Measurements from ENCODE around the gene TIMM8B. TPM values are rescaled to one million over a fixed set of nuclear protein-coding genes. Genes with fewer than 3 reads are reported as not detected.

The TIMM8B gene
- total RNA-seq, 2 experiments from 2014 or later = 52.9 to 54.1 TPM

DNA sequence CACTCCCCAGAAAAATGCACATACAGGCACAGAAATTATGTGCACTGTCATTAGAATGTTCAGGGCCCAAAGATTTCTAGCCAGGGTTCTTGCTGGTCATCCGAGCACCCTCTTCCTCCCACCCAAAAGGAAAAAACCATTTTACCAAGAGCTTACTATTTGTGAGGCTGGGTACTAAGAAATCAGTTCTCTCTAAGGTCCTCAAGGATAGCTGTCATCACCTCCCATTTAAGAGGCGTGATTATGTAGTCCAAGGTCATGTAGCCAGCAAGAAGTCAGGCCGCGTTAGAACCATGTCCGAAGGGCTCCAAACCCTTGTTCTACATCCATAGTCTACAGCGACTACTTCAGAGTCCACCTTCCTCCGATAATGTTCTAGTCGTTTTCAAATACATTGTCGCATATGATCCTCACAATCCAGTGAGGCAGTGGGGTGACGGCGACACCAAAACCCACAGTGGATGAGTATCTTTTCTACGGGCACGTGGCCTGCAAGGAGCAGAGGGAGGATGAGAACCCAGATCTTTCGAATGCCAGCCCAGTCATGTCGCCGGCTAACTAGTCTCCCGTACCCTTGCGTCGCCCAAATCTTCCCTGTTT, 634 bp downstream of the TIMM8B start:
- ATAC-seq = peak; percentile 56
- ChIA-PET POLR2A (interaction anchor here (0.6 to 1.3 kb wide), 5 partner anchors 10 to 150 kb away, joined by 3 to 5 read pairs (median 3); no protein-coding TSS in a partner anchor), CTCF (interaction anchor here (0.9 to 1.5 kb wide), 4 partner anchors 8 to 195 kb away, joined by 3 to 5 read pairs (median 3); no protein-coding TSS in a partner anchor)
- no peaks in the 10 kb centered on the region for H3K27me3 Mint-ChIP-seq
- peaks cover 57% of the 10 kb centered on the region for H3K4me1 Mint-ChIP-seq (ENCODE audit: low read depth)
- TF ChIP-seq, protein P1, sequence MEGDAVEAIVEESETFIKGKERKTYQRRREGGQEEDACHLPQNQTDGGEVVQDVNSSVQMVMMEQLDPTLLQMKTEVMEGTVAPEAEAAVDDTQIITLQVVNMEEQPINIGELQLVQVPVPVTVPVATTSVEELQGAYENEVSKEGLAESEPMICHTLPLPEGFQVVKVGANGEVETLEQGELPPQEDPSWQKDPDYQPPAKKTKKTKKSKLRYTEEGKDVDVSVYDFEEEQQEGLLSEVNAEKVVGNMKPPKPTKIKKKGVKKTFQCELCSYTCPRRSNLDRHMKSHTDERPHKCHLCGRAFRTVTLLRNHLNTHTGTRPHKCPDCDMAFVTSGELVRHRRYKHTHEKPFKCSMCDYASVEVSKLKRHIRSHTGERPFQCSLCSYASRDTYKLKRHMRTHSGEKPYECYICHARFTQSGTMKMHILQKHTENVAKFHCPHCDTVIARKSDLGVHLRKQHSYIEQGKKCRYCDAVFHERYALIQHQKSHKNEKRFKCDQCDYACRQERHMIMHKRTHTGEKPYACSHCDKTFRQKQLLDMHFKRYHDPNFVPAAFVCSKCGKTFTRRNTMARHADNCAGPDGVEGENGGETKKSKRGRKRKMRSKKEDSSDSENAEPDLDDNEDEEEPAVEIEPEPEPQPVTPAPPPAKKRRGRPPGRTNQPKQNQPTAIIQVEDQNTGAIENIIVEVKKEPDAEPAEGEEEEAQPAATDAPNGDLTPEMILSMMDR (IDR thresholded peaks at IDR 0.05) = no peak
- no peaks in the 10 kb centered on the region for H3K9me3 Mint-ChIP-seq
- H3K4me3 Mint-ChIP-seq = peak overlapping the region; percentile 93
- intact Hi-C loops (cut with micrococcal nuclease) = loop anchor here (10.0 kb wide), 1 partner anchor 211 kb away; the partner anchor contains the start of genes ALG9, CFAP68 and FDXACB1
- H3K36me3 Mint-ChIP-seq (ENCODE audit: low read depth) = peaks cover 69% of the 10 kb centered on the region
- peak overlapping the region; percentile 94 for H3K27ac Mint-ChIP-seq
- peak; percentile 66 for DNase-seq

DNA sequence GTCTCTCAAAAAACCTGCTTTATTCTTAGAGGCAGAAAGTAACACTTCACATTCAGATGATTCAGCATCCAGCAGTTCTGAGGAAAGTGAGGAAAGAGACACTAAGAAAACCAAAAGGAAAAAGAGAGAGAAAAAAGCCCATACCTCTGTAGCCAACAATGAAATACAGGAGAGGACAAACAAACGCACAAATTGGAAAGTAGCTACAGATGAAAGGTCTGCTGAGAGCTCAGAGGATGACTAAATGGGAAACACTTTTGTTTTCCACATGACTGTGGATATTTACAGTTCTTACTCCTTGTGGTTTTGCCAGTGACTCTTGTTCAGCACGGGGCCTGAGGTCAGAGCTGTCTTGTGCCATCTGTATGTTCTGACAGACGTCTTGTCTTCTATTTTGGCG, 3.8 kb downstream of the TIMM8B start:
- peak; percentile 38 for DNase-seq
- POLR2A ChIA-PET = interaction anchor here (0.7 to 2.3 kb wide), 2 partner anchors 9 to 200 kb away, joined by 3 to 21 read pairs; partner anchors contain the start of genes NKAPD1 and PIH1D2

DNA sequence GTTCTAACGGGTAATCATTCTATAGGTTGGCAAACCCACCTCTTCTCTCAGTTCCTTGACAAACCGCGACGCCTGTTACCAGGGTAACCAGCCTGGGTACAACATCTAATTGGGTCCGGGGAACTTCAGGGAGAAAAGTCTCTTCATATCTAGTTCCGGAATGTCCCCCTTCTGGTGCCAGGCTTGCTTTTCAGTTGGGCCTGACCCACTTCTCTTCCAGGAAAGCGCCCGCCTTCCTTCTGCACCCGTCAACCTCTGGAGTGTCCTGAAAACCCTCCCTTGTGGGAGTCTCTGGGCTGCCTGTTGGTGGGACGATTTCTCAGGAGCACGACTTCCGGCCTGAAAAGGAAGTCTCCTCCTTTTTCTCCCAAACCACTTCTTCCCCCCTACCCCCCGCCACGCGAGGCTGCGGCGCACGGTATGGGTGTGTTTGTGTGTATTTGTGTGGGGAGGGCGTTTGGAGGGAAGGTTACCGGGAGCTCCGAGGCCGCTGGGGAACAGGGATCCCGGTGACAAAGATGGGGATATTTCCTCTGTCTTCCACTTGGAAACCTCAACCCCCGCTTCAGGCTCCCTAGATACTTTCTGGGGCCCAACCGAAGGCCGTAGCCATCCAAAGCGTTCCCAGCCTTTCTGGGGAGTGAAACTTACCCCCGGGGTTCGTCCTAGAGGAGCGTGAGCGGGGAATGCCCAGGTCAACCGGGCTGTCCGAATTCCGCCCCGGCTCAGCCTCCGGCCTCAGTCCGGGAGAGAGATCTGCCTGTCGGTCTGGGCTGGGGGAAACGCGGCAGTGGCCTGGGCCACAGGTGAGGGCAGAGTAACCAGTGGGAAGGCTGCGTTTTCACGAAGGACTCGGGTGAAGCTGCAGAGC, 12.4 kb downstream of the TIMM8B start, which contains the start of the genes NKAPD1 and PIH1D2:
TSS of gene NKAPD1 (plus strand) at position 359 of the 871 bp plus-strand sequence. CDS start 1,276 bp downstream, outside the sequence.
TSS of gene PIH1D2 (minus strand) at position 77 of the 871 bp plus-strand sequence. CDS start 843 bp downstream, outside the sequence.
- Mint-ChIP-seq H3K36me3 (ENCODE audit: low read depth) (peaks cover 27% of the 10 kb centered on the region), H3K27ac (peak within 1 kb of the TSS; percentile 98), H3K4me3 (peak within 1 kb of the TSS; percentile 95), H3K9me3 (no peaks in the 10 kb centered on the region), H3K27me3 (peaks cover 7% of the 10 kb centered on the region), H3K4me1 (ENCODE audit: low read depth) (peaks cover 35% of the 10 kb centered on the region)
- ATAC-seq (peak; percentile 89), DNase-seq (peak; percentile 89)
- ChIA-PET POLR2A (interaction anchor here (0.8 to 3.0 kb wide), 4 partner anchors 10 to 31 kb away, joined by 3 to 21 read pairs (median 4); no protein-coding TSS in a partner anchor), CTCF (interaction anchor here (0.6 to 1.2 kb wide), 3 partner anchors 39 to 127 kb away, joined by 3 read pairs; no protein-coding TSS in a partner anchor)
- TF ChIP-seq, protein P1 (IDR thresholded peaks at IDR 0.05) = no peak
- intact Hi-C loops (cut with micrococcal nuclease) = no loop called here

More for the DNA sequence above, 3.8 kb downstream of the TIMM8B start:
- H3K36me3 Mint-ChIP-seq (ENCODE audit: low read depth) = peaks cover 63% of the 10 kb centered on the region
- CTCF ChIA-PET = interaction anchor here (1.2 to 1.4 kb wide), 2 partner anchors 101 to 151 kb away, joined by 3 to 4 read pairs; no protein-coding TSS in a partner anchor
- peak overlapping the region; percentile 75 for H3K27ac Mint-ChIP-seq
- H3K4me1 Mint-ChIP-seq (ENCODE audit: low read depth) = peaks cover 38% of the 10 kb centered on the region
- TF ChIP-seq, protein P1 (IDR thresholded peaks at IDR 0.05) = no peak
- H3K9me3 Mint-ChIP-seq = no peaks in the 10 kb centered on the region
- ATAC-seq = peak; percentile 17
- intact Hi-C loops (cut with micrococcal nuclease) = loop anchor here (10.0 kb wide), 1 partner anchor 208 kb away; the partner anchor contains the start of genes ALG9, CFAP68 and FDXACB1
- H3K27me3 Mint-ChIP-seq = no peaks in the 10 kb centered on the region
- no peak overlapping the region for H3K4me3 Mint-ChIP-seq

DNA sequence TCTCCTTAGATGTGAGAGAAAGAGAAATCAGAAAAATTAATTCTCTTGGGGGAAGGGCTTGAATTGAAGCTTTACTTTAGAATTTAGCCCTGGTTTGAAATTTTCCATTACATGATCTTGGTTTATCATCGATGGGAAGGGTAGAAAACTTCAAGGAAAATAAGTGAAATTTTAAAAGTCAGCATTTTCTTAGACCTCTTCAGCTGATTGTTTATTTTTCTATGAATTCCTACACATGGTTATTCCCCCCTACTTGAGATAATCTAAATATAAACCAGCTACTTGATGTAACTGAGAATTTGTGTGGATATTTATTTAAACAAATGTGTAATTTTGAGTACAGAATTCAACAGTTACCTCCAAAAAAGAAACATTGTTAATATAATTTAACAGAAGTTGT, 23.6 kb downstream of the TIMM8B start:
- Mint-ChIP-seq H3K9me3 (no peaks in the 10 kb centered on the region), H3K4me1 (ENCODE audit: low read depth) (no peaks in the 10 kb centered on the region), H3K36me3 (ENCODE audit: low read depth) (peaks cover 16% of the 10 kb centered on the region), H3K4me3 (no peak overlapping the region), H3K27ac (no peak overlapping the region), H3K27me3 (no peaks in the 10 kb centered on the region)
- CTCF ChIA-PET = interaction anchor here (0.8 to 1.2 kb wide), 3 partner anchors 50 to 217 kb away, joined by 3 to 4 read pairs (median 3); no protein-coding TSS in a partner anchor
- POLR2A ChIA-PET = interaction anchor here (0.7 kb wide), 1 partner anchor 16 kb away, joined by 4 read pairs; no protein-coding TSS in a partner anchor
- TF ChIP-seq, protein P1 (IDR thresholded peaks at IDR 0.05) = no peak
- DNase-seq (no peak), ATAC-seq (no peak)
- intact Hi-C loops (cut with micrococcal nuclease) = no loop called here

All from activated CD8-positive, alpha-beta T cell treated with anti-CD3 and anti-CD28 coated beads for 36 hours (primary cell).